Measurements from ENCODE around the gene DDX5. TPM values are rescaled to one million over a fixed set of nuclear protein-coding genes. Genes with fewer than 3 reads are reported as not detected.

DDX5 gene
- polyA plus RNA-seq, 4 donors, result 721 to 857 (median 802) TPM

- no peak for DNase-seq (ENCODE audit: low read depth in 4 of 4, low spot score in 2 of 4)
Measured at GRCh38 chr17:64509179-64509578, 3.1 kb upstream of the DDX5 start.

- no peak for DNase-seq (ENCODE audit: low read depth in 4 of 4, low spot score in 2 of 4)
Measured at GRCh38 chr17:64508683-64509082, 2.6 kb upstream of the DDX5 start.

GRCh38 chr17:64507413-64507782, 1.3 kb upstream of the DDX5 start:
- DNase-seq (ENCODE audit: low read depth in 4 of 4, low spot score in 2 of 4), result peak in 3 of 4 donors; percentile 54 to 78 (median 61)

GRCh38 chr17:64506576-64507412, 705 bp upstream of the DDX5 start, which contains the start of gene CEP95:
Gene CEP95 (plus strand): TSS chr17:64506977. CDS start chr17:64507098, 121 bp downstream.
- DNase-seq (ENCODE audit: low read depth in 4 of 4, low spot score in 2 of 4), result peak; percentile 94 to 99 (median 96)

GRCh38 chr17:64505340-64506200, 519 bp downstream of the DDX5 start:
- DNase-seq (ENCODE audit: low read depth in 4 of 4, low spot score in 2 of 4), result peak; percentile 77 to 90 (median 86)

- peak in 1 of 4 donors; percentile 28 for DNase-seq (ENCODE audit: low read depth in 4 of 4, low spot score in 2 of 4)
Measured at GRCh38 chr17:64504769-64505339, 1.2 kb downstream of the DDX5 start.

GRCh38 chr17:64503821-64504768, 2.0 kb downstream of the DDX5 start:
- DNase-seq (ENCODE audit: low read depth in 4 of 4, low spot score in 2 of 4), result no peak

- DNase-seq (ENCODE audit: low read depth in 4 of 4, low spot score in 2 of 4), result no peak
Measured at GRCh38 chr17:64503341-64503740, 2.7 kb downstream of the DDX5 start.

- DNase-seq (ENCODE audit: low read depth in 4 of 4, low spot score in 2 of 4), result no peak
Measured at GRCh38 chr17:64502809-64503208, 3.3 kb downstream of the DDX5 start.

GRCh38 chr17:64502021-64502420, 4.1 kb downstream of the DDX5 start:
- DNase-seq (ENCODE audit: low read depth in 4 of 4, low spot score in 2 of 4), result no peak

- DNase-seq (ENCODE audit: low read depth in 4 of 4, low spot score in 2 of 4), result no peak
Measured at GRCh38 chr17:64500862-64501765, 5.0 kb downstream of the DDX5 start.

GRCh38 chr17:64500487-64500859, 5.6 kb downstream of the DDX5 start:
- DNase-seq (ENCODE audit: low read depth in 4 of 4, low spot score in 2 of 4), result no peak

GRCh38 chr17:64499805-64500486, 6.1 kb downstream of the DDX5 start:
- DNase-seq (ENCODE audit: low read depth in 4 of 4, low spot score in 2 of 4), result no peak

- no peak for DNase-seq (ENCODE audit: low read depth in 4 of 4, low spot score in 2 of 4)
Measured at GRCh38 chr17:64498308-64499203, 7.5 kb downstream of the DDX5 start.

GRCh38 chr17:64497565-64498035, 8.5 kb downstream of the DDX5 start:
- no peak for DNase-seq (ENCODE audit: low read depth in 4 of 4, low spot score in 2 of 4)

GRCh38 chr17:64496786-64497564, 9.1 kb downstream of the DDX5 start, which contains the start of gene POLG2:
Gene POLG2 (minus strand): TSS chr17:64497054. CDS start chr17:64496968, 86 bp downstream.
- peak; percentile 74 to 87 (median 79) for DNase-seq (ENCODE audit: low read depth in 4 of 4, low spot score in 2 of 4)

All from left renal cortex interstitium (tissue), 4 donors.